GM12878 (cell line): Measurements from ENCODE around the gene RAPGEF6. TPM values are rescaled to one million over a fixed set of nuclear protein-coding genes. Genes with fewer than 3 reads are reported as not detected.

Experiments
- BACH1 ChIP-seq: fragments of 450-650 bp; IDR thresholded peaks from 2 replicates; pipeline ENCODE4 v1.6.1; 2017; ENCODE audit warnings: mild to moderate bottlenecking, borderline replicate concordance
- BCL11A ChIP-seq: IDR thresholded peaks from 2 replicates; pipeline ENCODE4 v1.6.1; 2011; ENCODE audit warnings: low read depth, low read length
- ETV6 ChIP-seq, 2 experiments: fragments of 450-650 bp in 1 of 2; IDR thresholded peaks in 1 of 2; conservative IDR thresholded peaks in 1 of 2; 2 replicates each; pipeline ENCODE4 v1.6.1; 2014; ENCODE audit warnings: antibody characterized with exemption in 1 of 2, borderline replicate concordance in 1 of 2, low read depth in 1 of 2, mild to moderate bottlenecking in 1 of 2, moderate library complexity in 1 of 2
- HDAC2 ChIP-seq: fragments of 200-600 bp; sonication (generic); IDR thresholded peaks from 2 replicates; pipeline ENCODE4 v1.6.1; 2017
- IKZF1 ChIP-seq: fragments of 450-650 bp; conservative IDR thresholded peaks from 2 replicates; pipeline ENCODE4 v1.6.1; 2017; ENCODE audit warnings: antibody characterized with exemption, mild to moderate bottlenecking
- MYB ChIP-seq: fragments of 150-350 bp; IDR thresholded peaks from 2 replicates; pipeline ENCODE4 v1.6.1; 2014; ENCODE audit warnings: mild to moderate bottlenecking, low read depth, low read length, borderline replicate concordance
- POLR2AphosphoS2 ChIP-seq: IDR thresholded peaks from 2 replicates; pipeline ENCODE4 v1.6.1; 2011; ENCODE audit warnings: low read depth, mild to moderate bottlenecking, low read length, improper control_type of control experiment, moderate library complexity
- STAT3 ChIP-seq: IDR thresholded peaks from 2 replicates; pipeline ENCODE4 v1.6.1; 2011; ENCODE audit warnings: low read depth, low read length, improper control_type of control experiment
- ZBED1 ChIP-seq: IDR thresholded peaks from 2 replicates; pipeline ENCODE4 v1.6.1; 2016; ENCODE audit warnings: borderline replicate concordance
- ZNF217 ChIP-seq: fragments of 450-650 bp; IDR thresholded peaks from 2 replicates; pipeline ENCODE4 v1.6.1; 2017; ENCODE audit warnings: antibody characterized with exemption, mild to moderate bottlenecking
- ZNF24 ChIP-seq: fragments of 450-650 bp; IDR thresholded peaks from 2 replicates; pipeline ENCODE4 v1.6.1; 2017; ENCODE audit warnings: antibody characterized with exemption, mild to moderate bottlenecking
- polyA plus RNA-seq, 11 experiments: library from polyadenylated mRNA; depleted of rRNA in 4 of 11; unstranded in 6 of 11; stranded (reverse) in 5 of 11; fragments of >200 nt; fragmentation: Nextera tagmentation in 4 of 11; fragmentation: Illumina TruSeq in 1 of 11; extraction: Ambion mirVana in 4 of 11; extraction: Trizol in 1 of 11; gene quantifications; 1 replicate in 1 of 11; 2 replicates in 10 of 11; pipeline versions ENCODE4 v1.2.1 to v1.2.3, GENCODE V29; 2011 to 2016; ENCODE audit warnings: inconsistent platforms in 2 of 11, missing spikeins in 2 of 11, low read depth in 1 of 11
- total RNA-seq, 4 experiments: library from RNA; depleted of rRNA in 3 of 4; stranded (reverse); fragments of >200 nt in 3 of 4; fragmentation: Illumina TruSeq in 1 of 4; extraction: Trizol in 1 of 4; gene quantifications; 2 replicates each; pipeline versions ENCODE4 v1.2.1 to v1.2.3, GENCODE V29; 2013 to 2021
- TF ChIP-seq, protein P1 (sequence below): fragments of 450-650 bp; IDR thresholded peaks from 2 replicates; pipeline ENCODE4 v1.6.1; 2018; ENCODE audit warnings: borderline replicate concordance, mild to moderate bottlenecking; ENCODE audit not compliant: partially characterized antibody
- TF ChIP-seq, protein P2 (sequence below): IDR thresholded peaks from 2 replicates; pipeline ENCODE4 v1.6.1; 2011; ENCODE audit warnings: low read depth, mild to moderate bottlenecking, low read length, moderate library complexity, borderline replicate concordance; ENCODE audit errors: extremely low read depth
- TF ChIP-seq, protein P3 (sequence below), 3 experiments: IDR thresholded peaks in 2 of 3; conservative IDR thresholded peaks in 1 of 3; 2 replicates each; pipeline ENCODE4 v1.5.1; 2011; ENCODE audit warnings: low read depth in 3 of 3, low read length in 3 of 3, mild to moderate bottlenecking in 3 of 3, control low read depth in 2 of 3, moderate library complexity in 2 of 3, inconsistent platforms in 1 of 3, mixed read lengths in 1 of 3; ENCODE audit not compliant: control insufficient read depth in 2 of 3, insufficient read depth in 1 of 3; ENCODE audit errors: extremely low read depth in 1 of 3
- TF ChIP-seq, protein P4 (sequence below): IDR thresholded peaks from 2 replicates; pipeline ENCODE4 v1.6.1; 2011; ENCODE audit warnings: low read depth, low read length, improper control_type of control experiment, borderline replicate concordance
- TF ChIP-seq, protein P5 (sequence below): fragments of 150-350 bp; IDR thresholded peaks from 2 replicates; pipeline ENCODE4 v1.6.1; 2016; ENCODE audit warnings: low read depth, low read length
- TF ChIP-seq, protein P6 (sequence below): fragments of 450-650 bp; IDR thresholded peaks from 2 replicates; pipeline ENCODE4 v1.6.1; 2016; ENCODE audit warnings: mild to moderate bottlenecking

The RAPGEF6 gene
- total and polyA plus RNA-seq, 10 of the 15 experiments (the other 5 are each of a cell fraction or from before 2014, with no cell fraction given) = 2.9 to 24.0 (median 14.2) TPM

DNA sequence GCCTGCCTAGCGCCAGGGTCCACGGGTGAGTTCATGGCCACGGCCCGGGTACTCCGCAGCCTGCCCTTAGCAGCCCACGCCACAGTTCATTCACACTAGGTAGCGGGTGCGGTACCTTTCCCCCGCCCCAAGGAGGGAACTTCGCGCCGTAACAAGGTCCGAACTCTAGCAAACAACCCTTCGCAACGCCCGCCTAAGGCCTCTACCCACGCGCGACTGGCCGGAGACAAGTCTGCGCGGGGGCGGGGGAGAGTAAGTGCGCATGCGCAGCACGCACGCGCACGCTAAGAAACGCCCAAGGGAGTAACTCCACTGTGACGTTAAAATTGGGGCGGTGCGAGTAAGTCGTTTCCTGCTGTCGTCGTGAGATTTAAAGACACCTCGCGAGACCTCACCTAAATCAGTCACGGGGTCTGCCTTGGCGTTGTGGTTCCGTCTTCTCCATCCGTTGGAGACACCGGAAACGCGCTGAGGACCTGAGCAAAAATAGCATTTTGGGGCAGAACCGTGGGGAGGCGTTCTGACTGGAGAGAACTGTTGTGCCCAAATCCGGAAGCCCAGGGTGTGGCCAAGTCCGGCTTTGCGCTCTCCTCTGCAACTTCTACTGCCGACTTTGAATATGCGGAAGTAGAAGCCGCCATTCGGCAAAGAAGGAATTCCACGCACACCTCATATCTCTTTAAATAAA lies at the start of gene RAPGEF6 (continued):
- TF ChIP-seq HDAC2 (no peak), ZNF217 (0 out of 2 replicates have a peak, but pooled peaks have one; percentile 4), MYB (no peak), IKZF1 (peak; percentile 88), BCL11A (no peak), POLR2AphosphoS2 (no peak), BACH1 (peak; percentile 98), ETV6 (conservative IDR thresholded peaks at IDR 0.05 in 1 of 2, IDR thresholded peaks at IDR 0.05 in 1 of 2; ENCODE audit: borderline replicate concordance in 1 of 2, low read depth in 1 of 2) (peak in 1 of 2 experiments; percentile 78; a peak in 2 of 4 replicates), ZNF24 (no peak), ZBED1 (peak; percentile 31; the same call in 1 of the 2 replicates), STAT3 (no peak)
- TF ChIP-seq, protein P1, sequence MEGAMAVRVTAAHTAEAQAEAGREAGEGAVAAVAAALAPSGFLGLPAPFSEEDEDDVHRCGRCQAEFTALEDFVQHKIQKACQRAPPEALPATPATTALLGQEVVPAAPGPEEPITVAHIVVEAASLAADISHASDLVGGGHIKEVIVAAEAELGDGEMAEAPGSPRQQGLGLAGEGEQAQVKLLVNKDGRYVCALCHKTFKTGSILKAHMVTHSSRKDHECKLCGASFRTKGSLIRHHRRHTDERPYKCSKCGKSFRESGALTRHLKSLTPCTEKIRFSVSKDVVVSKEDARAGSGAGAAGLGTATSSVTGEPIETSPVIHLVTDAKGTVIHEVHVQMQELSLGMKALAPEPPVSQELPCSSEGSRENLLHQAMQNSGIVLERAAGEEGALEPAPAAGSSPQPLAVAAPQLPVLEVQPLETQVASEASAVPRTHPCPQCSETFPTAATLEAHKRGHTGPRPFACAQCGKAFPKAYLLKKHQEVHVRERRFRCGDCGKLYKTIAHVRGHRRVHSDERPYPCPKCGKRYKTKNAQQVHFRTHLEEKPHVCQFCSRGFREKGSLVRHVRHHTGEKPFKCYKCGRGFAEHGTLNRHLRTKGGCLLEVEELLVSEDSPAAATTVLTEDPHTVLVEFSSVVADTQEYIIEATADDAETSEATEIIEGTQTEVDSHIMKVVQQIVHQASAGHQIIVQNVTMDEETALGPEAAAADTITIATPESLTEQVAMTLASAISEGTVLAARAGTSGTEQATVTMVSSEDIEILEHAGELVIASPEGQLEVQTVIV = peak; percentile 86
- TF ChIP-seq, protein P2, sequence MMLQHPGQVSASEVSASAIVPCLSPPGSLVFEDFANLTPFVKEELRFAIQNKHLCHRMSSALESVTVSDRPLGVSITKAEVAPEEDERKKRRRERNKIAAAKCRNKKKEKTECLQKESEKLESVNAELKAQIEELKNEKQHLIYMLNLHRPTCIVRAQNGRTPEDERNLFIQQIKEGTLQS = no peak
- TF ChIP-seq, protein P3, sequence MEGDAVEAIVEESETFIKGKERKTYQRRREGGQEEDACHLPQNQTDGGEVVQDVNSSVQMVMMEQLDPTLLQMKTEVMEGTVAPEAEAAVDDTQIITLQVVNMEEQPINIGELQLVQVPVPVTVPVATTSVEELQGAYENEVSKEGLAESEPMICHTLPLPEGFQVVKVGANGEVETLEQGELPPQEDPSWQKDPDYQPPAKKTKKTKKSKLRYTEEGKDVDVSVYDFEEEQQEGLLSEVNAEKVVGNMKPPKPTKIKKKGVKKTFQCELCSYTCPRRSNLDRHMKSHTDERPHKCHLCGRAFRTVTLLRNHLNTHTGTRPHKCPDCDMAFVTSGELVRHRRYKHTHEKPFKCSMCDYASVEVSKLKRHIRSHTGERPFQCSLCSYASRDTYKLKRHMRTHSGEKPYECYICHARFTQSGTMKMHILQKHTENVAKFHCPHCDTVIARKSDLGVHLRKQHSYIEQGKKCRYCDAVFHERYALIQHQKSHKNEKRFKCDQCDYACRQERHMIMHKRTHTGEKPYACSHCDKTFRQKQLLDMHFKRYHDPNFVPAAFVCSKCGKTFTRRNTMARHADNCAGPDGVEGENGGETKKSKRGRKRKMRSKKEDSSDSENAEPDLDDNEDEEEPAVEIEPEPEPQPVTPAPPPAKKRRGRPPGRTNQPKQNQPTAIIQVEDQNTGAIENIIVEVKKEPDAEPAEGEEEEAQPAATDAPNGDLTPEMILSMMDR (IDR thresholded peaks at IDR 0.05 in 2 of 3, conservative IDR thresholded peaks at IDR 0.05 in 1 of 3; ENCODE audit: control insufficient read depth in 2 of 3, extremely low read depth in 1 of 3, insufficient read depth in 1 of 3, low read depth in 3 of 3, low read length in 3 of 3) = peak in 1 of 3 experiments; percentile 17; a peak in 1 of 6 replicates
- TF ChIP-seq, protein P4, sequence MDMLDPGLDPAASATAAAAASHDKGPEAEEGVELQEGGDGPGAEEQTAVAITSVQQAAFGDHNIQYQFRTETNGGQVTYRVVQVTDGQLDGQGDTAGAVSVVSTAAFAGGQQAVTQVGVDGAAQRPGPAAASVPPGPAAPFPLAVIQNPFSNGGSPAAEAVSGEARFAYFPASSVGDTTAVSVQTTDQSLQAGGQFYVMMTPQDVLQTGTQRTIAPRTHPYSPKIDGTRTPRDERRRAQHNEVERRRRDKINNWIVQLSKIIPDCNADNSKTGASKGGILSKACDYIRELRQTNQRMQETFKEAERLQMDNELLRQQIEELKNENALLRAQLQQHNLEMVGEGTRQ = peak; percentile 64
- TF ChIP-seq, protein P5, sequence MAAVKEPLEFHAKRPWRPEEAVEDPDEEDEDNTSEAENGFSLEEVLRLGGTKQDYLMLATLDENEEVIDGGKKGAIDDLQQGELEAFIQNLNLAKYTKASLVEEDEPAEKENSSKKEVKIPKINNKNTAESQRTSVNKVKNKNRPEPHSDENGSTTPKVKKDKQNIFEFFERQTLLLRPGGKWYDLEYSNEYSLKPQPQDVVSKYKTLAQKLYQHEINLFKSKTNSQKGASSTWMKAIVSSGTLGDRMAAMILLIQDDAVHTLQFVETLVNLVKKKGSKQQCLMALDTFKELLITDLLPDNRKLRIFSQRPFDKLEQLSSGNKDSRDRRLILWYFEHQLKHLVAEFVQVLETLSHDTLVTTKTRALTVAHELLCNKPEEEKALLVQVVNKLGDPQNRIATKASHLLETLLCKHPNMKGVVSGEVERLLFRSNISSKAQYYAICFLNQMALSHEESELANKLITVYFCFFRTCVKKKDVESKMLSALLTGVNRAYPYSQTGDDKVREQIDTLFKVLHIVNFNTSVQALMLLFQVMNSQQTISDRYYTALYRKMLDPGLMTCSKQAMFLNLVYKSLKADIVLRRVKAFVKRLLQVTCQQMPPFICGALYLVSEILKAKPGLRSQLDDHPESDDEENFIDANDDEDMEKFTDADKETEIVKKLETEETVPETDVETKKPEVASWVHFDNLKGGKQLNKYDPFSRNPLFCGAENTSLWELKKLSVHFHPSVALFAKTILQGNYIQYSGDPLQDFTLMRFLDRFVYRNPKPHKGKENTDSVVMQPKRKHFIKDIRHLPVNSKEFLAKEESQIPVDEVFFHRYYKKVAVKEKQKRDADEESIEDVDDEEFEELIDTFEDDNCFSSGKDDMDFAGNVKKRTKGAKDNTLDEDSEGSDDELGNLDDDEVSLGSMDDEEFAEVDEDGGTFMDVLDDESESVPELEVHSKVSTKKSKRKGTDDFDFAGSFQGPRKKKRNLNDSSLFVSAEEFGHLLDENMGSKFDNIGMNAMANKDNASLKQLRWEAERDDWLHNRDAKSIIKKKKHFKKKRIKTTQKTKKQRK = no peak
- TF ChIP-seq, protein P6, sequence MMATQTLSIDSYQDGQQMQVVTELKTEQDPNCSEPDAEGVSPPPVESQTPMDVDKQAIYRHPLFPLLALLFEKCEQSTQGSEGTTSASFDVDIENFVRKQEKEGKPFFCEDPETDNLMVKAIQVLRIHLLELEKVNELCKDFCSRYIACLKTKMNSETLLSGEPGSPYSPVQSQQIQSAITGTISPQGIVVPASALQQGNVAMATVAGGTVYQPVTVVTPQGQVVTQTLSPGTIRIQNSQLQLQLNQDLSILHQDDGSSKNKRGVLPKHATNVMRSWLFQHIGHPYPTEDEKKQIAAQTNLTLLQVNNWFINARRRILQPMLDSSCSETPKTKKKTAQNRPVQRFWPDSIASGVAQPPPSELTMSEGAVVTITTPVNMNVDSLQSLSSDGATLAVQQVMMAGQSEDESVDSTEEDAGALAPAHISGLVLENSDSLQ = peak; percentile 51; the same call in 1 of the 2 replicates
